ENCODE results near the gene ROS1.

The ROS1 gene

DNA sequence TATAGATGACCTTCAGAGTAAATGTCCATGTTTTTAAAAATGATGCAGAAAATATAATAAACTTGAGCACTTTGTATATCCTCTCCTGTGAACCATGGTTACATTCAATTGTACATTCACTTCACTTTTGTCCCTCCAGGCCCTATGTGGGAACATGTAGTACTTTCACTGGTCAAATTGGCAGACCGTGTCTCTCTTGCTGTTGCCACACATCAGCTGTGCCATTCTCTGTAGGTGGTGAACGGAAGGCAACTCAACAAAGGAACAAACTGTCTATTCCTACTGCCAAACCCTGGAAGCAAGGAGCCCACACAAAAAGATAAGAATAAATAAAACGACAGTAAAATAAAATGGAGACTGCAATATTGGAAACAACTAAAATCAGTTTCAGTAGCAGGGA, 2.0 kb downstream of the ROS1 start:
- ATAC-seq (ENCODE audit: low read depth): no peak
- TF ChIP-seq, protein P1, sequence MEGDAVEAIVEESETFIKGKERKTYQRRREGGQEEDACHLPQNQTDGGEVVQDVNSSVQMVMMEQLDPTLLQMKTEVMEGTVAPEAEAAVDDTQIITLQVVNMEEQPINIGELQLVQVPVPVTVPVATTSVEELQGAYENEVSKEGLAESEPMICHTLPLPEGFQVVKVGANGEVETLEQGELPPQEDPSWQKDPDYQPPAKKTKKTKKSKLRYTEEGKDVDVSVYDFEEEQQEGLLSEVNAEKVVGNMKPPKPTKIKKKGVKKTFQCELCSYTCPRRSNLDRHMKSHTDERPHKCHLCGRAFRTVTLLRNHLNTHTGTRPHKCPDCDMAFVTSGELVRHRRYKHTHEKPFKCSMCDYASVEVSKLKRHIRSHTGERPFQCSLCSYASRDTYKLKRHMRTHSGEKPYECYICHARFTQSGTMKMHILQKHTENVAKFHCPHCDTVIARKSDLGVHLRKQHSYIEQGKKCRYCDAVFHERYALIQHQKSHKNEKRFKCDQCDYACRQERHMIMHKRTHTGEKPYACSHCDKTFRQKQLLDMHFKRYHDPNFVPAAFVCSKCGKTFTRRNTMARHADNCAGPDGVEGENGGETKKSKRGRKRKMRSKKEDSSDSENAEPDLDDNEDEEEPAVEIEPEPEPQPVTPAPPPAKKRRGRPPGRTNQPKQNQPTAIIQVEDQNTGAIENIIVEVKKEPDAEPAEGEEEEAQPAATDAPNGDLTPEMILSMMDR (IDR thresholded peaks at IDR 0.05; ENCODE audit: poor library complexity, severe bottlenecking): no peak

DNA sequence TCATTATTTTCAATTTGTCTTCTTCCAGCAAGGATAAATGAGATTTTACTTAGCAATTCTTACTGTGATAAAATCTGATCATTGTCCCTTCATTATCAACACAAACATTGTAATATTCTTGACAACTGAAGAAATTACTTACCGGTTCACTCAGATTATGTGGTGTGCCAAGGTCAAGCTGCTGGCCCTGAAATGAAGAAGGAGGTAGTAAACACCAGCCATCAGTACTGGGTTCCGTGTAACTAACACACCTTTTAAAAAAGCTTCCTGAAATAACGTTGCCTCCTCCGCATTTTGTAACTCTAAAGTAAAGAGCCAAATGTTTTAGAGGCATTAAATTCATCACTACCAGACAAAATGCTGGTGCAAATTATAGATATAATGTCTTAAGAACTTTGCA, 7.4 kb downstream of the ROS1 start:
- Histone ChIP-seq H3K4me3 (ENCODE audit: severe bottlenecking) (no peak overlapping the region), H3K4me1 (ENCODE audit: insufficient read depth, poor library complexity, severe bottlenecking) (peaks cover 4% of the 10 kb centered on the region), H3K27ac (ENCODE audit: poor library complexity, severe bottlenecking) (no peak overlapping the region), H3K9me3 (ENCODE audit: severe bottlenecking) (no peaks in the 10 kb centered on the region), H3K27me3 (ENCODE audit: insufficient read depth, poor library complexity, severe bottlenecking) (no peaks in the 10 kb centered on the region), H3K36me3 (ENCODE audit: low read depth) (no peaks in the 10 kb centered on the region)
- DNase-seq (ENCODE audit: low spot score): no peak
- no peak for ATAC-seq (ENCODE audit: low read depth)
- TF ChIP-seq, protein P1 (IDR thresholded peaks at IDR 0.05; ENCODE audit: poor library complexity, severe bottlenecking): no peak

More for the DNA sequence above, 2.0 kb downstream of the ROS1 start:
- Histone ChIP-seq H3K4me3 (ENCODE audit: severe bottlenecking) (no peak overlapping the region), H3K27ac (ENCODE audit: poor library complexity, severe bottlenecking) (no peak overlapping the region), H3K27me3 (ENCODE audit: insufficient read depth, poor library complexity, severe bottlenecking) (no peaks in the 10 kb centered on the region), H3K36me3 (ENCODE audit: low read depth) (no peaks in the 10 kb centered on the region), H3K4me1 (ENCODE audit: insufficient read depth, poor library complexity, severe bottlenecking) (peaks cover 11% of the 10 kb centered on the region), H3K9me3 (ENCODE audit: severe bottlenecking) (peaks cover 3% of the 10 kb centered on the region)
- DNase-seq (ENCODE audit: low spot score): no peak

DNA sequence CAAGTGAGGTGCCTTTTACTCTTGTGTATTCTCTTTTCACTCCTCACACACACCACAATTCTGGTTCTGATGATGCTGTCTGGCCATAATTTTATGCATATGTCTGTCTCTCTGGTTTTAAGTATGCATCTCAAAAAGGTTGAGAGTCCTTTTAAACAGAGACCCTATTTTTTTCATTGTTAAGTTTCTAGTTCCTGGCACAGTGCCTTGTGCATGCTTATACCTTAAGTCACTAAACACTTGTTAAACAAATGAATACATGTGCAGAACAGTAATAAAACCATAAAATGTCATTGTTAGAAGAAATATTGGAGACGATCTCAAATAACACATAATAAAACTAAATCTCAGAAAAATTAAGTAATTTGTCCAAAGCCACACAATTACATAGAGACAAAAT, 7.9 kb downstream of the ROS1 start:
- DNase-seq (ENCODE audit: low spot score) (no peak), ATAC-seq (ENCODE audit: low read depth) (no peak)
- Histone ChIP-seq H3K36me3 (ENCODE audit: low read depth) (no peaks in the 10 kb centered on the region), H3K4me3 (ENCODE audit: severe bottlenecking) (no peak overlapping the region), H3K9me3 (ENCODE audit: severe bottlenecking) (no peaks in the 10 kb centered on the region), H3K27ac (ENCODE audit: poor library complexity, severe bottlenecking) (no peak overlapping the region), H3K27me3 (ENCODE audit: insufficient read depth, poor library complexity, severe bottlenecking) (no peaks in the 10 kb centered on the region), H3K4me1 (ENCODE audit: insufficient read depth, poor library complexity, severe bottlenecking) (peaks cover 4% of the 10 kb centered on the region)
- TF ChIP-seq, protein P1 (IDR thresholded peaks at IDR 0.05; ENCODE audit: poor library complexity, severe bottlenecking): no peak

DNA sequence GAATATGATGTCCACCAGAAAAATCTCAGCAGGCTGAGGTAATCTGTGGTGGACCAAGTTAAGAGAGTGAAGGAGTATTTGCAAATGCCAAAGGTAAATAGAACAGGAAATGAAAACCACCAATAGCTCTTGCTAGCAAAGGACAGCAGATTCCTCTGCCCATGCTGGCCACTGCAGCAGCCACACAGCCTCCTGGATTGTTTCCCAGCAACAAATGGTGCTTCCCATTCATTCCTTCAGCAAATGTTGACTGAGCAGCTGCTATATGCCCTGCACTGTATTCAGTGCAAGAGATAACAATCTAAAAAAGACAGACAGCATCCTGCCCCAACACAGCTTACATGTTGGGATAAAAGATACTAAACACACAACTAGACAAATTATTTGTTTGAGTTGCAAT, 11.0 kb downstream of the ROS1 start:
- TF ChIP-seq, protein P1 (IDR thresholded peaks at IDR 0.05; ENCODE audit: poor library complexity, severe bottlenecking): no peak
- Histone ChIP-seq H3K4me3 (ENCODE audit: severe bottlenecking) (no peak overlapping the region), H3K27me3 (ENCODE audit: insufficient read depth, poor library complexity, severe bottlenecking) (no peaks in the 10 kb centered on the region), H3K36me3 (ENCODE audit: low read depth) (no peaks in the 10 kb centered on the region), H3K4me1 (ENCODE audit: insufficient read depth, poor library complexity, severe bottlenecking) (peaks cover 4% of the 10 kb centered on the region), H3K27ac (ENCODE audit: poor library complexity, severe bottlenecking) (no peak overlapping the region), H3K9me3 (ENCODE audit: severe bottlenecking) (no peaks in the 10 kb centered on the region)
- DNase-seq (ENCODE audit: low spot score) (no peak), ATAC-seq (ENCODE audit: low read depth) (peak; percentile 23; the same call in 1 of the 3 replicates)

DNA sequence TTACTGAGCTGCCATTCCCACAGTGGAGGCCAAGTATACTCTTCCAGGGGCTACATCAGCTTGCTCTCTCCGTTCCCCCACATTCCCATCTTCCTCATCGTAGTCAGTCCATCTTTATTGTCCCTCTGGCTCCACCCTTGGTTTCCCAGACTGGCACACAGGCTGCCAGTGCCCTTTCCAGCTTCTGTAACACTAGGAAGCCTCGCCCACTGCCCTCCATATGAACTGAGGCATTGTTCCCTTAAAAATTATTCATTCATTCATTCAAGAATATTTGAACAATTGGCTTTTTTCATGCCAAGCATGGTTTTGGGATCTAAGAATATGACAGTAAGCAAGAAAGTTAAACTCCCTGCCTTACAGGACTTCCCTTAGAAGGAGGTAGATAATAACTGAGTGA, 14.3 kb downstream of the ROS1 start:
- H3K9me3 ChIP-seq (ENCODE audit: severe bottlenecking): no peaks in the 10 kb centered on the region
- no peaks in the 10 kb centered on the region for H3K27me3 ChIP-seq (ENCODE audit: insufficient read depth, poor library complexity, severe bottlenecking)
- H3K4me1 ChIP-seq (ENCODE audit: insufficient read depth, poor library complexity, severe bottlenecking): no peaks in the 10 kb centered on the region
- H3K27ac ChIP-seq (ENCODE audit: poor library complexity, severe bottlenecking): no peak overlapping the region
- H3K36me3 ChIP-seq (ENCODE audit: low read depth): no peaks in the 10 kb centered on the region
- DNase-seq (ENCODE audit: low spot score) (no peak), ATAC-seq (ENCODE audit: low read depth) (no peak)
- TF ChIP-seq, protein P1 (IDR thresholded peaks at IDR 0.05; ENCODE audit: poor library complexity, severe bottlenecking): no peak
- no peak overlapping the region for H3K4me3 ChIP-seq (ENCODE audit: severe bottlenecking)
